D341Med (cell line): ENCODE data around the gene NFU1.
"Not testable (repeated sequence)": the region's sequence is repeated elsewhere in the genome, so short reads cannot be mapped to it uniquely, and the experiment has no call there.

Experiments
- DNase-seq: peaks from one replicate; pipeline ENCODE4 v3.0.0; 2012; ENCODE audit warnings: low spot score

NFU1 gene

DNA sequence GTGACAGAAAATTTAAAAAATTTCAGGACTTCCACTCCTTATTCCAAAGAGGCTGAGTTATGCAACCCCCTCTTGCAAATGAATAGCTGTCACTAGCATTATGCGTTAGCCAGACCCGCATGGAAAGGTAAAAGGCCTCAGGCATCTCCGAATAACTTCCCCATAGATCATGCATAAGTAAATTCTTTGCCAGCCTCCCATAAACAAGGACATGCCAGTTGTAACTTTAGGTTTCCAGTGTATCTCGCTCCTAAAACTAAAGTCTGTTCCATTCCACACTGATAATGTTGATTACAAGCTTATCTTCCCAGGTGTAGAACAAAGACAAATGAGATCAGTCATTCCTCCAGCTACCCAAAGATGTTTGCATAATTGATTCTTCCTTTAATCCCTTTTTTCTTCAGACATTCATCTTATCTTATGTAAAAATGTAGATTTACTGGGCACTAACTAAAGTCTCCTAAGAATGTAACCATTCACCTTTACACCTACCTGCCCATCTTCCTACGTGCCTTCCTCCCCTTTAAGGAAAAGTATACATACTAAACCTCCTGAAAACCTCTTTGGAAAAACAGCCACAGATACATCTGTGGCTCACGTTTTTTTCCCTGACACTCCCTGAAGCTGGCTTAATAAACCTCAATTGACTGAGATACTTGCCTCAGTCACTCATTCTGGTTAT, 13.6 kb upstream of the NFU1 start:
- DNase-seq = no peak

GRCh38 chr2:69449906-69450305, 12.7 kb upstream of the NFU1 start:
- DNase-seq = no peak

DNA sequence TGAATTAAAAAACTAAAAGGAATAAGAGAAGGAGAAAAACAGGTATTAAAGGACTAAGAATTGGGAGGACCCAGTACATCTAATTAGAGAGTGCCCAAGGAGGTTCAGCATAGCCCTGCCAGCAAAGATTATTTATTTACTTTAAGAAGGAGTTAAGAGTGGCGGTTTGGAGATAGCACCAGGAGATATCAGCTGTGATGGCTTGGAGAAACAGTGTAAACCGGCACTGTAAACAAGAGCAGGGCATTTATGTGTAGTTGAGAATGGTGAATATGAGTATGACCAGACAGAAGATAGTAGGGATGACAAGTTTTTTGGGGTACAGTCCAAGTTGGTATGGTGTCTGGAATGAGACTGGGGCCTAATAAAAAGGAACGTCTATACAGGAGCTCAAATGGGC, 6.4 kb upstream of the NFU1 start:
- DNase-seq = not testable (repeated sequence)

GRCh38 chr2:69439499-69439898, 2.3 kb upstream of the NFU1 start:
- DNase-seq = not testable (repeated sequence)

DNA sequence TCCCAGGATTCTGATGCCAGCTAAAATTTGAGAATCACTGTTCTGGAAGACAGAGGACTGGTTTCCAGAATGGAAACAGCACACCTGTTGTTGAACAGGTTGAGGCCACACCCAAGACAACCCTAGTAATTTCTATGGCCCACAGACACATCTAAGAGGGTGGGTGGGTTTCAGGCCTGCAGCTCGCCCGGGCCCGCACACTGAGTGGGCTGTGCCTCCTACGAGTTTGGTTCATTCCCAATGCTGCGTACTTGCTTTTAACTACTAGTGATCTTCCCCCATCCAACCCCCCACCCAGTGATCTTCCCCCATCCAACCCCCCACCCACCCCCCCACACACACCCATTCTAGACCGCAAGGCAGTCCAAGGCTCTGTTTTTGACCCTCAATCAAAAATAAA, 1.3 kb upstream of the NFU1 start:
- DNase-seq = no peak

DNA sequence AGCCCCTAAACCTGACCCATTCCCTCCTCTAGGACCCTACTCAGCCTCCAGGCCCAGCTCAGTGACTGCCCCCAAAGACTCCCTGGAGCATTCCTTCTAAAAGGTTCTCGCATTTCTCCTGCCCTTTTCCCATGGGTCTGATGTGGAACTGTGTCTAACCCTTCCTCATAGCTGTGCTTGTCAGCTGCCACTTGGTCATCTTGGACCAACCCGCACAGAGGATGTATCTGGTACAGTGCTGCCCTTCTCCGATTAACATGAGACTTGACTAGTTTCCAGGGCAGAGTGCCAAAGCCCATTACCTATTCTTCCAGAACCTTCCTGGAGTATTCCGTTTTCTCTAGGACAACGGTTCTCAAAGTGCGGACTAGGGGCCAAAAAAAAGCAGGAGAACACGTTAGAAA, 518 bp upstream of the NFU1 start:
- DNase-seq = no peak

DNA sequence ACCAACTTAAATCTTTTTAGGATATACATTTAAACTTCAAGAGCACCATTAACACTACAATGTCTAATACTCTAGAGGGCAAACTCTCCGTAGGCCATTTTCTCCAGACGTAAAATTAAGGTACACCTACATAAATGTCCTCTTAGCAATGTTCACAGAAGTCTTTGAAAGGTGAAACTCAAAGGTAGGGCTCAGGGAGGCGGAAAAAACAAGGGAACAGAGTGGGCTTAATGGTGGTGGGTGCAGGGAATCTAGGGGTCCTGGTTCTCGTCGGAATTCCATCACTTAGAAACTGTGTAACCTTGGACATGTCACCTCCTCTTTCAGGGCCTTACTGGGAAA, 668 bp downstream of the NFU1 start:
- no peak for DNase-seq

GRCh38 chr2:69434753-69435152, 2.5 kb downstream of the NFU1 start:
- no peak for DNase-seq

DNA sequence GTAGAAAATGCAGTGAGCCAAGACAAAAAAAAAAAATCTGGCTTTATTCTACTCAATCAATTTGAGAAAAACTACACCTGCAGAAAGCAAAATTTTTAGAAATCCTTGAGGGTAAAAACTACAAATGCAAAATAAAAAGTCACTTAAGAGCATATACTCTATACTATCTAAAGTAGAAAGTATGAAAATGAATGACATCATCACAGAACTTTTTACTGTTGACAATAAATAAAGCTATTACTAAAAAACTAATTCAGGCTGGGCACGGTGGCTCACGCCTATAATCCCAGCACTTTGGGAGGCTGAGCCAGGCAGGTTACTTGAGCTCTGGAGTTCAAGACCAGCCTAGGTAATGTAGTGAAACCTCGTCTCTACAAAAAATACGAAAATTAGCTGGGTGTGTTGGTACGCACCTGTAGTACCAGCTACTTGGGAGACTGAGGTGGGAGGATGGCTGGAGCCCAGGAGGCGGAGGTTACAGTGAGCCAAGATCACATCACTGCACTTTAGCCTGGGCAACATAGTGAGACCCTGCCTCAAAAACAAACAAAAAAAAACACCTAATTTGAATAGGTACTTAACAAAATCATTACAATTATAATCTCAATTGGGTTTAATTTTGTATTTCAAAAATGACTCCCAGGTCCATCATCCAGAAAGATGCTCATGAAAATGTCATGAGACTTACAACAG, 7.6 kb downstream of the NFU1 start:
- DNase-seq = no peak

GRCh38 chr2:69428981-69429380, 8.3 kb downstream of the NFU1 start:
- DNase-seq = no peak

DNA sequence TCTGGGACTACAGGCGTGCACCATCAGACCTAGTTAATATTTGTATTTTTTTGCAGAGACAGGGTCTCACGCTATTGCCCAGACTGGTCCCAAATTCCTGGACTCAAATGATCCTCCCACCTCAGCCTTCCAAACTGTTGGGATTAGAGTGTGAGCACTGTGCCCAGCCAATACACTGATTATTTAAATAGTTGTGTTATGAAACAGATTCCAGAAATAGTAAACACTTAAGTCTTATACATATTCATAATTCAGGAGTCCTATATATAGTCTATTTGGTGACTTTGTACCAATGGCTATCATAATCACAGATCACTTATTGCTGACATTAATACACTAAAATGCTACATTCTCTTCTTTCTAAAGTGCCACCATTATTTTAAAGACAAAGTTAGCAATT, 12.8 kb downstream of the NFU1 start:
- no peak for DNase-seq

DNA sequence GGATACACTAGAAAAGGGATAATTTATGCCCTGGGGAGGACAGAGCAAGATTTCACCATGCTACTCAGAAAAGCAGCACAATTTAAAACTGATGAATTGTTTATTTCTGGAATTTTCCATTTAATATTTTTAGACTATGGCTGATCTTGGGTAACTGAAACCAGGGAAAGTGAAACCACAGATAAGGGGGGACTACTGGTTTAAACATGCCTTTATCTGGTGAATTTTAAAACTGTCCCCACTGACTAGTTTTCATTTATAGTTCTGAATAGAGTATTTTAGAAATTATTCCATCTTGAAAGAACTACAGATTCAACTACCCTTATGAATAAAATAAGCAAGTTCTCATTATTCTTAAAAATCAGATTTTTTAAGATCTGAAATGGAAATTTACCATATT, 15.0 kb downstream of the NFU1 start:
- DNase-seq = no peak

GRCh38 chr2:69419111-69419510, 18.1 kb downstream of the NFU1 start:
- not testable (repeated sequence) for DNase-seq

DNA sequence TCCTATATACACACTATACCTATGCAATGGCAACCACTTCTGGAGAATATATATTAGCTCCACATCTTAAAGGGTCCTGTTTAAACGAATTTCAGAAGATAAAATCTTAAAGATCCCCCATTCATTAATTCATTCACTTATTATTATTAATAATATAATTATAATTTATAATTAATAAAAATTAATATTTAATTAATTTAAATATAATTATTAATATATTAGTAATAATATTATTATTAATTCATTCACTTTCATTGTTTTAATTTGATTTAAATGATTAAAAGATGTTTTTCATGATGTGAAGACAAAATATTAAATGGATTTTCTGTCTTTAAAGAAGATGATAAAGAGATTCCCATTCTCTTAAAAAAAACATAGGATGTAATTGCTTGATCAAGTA, 21.1 kb downstream of the NFU1 start:
- no peak for DNase-seq

GRCh38 chr2:69411120-69411519, 26.1 kb downstream of the NFU1 start:
- DNase-seq = no peak

DNA sequence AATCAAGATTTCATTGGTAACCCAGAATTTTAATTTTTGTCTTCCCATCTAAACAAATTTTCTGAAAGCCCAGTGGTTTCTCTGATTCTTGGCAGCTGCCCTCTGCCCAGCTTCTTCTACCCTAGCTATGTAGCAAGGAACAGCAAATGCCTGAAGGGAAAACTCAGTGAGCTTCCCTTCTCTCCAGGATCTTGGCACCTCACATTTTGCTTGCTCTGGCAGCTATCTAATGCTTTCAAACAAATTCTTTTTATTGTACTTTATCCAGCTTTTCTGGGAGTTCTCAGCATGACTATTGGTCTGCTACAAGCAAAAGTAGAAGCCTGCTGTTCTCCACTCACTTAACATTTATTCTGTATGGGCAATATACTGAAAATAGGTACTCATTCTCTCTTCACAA, 31.9 kb downstream of the NFU1 start:
- no peak for DNase-seq

GRCh38 chr2:69400121-69400520, 37.1 kb downstream of the NFU1 start:
- no peak for DNase-seq

- DNase-seq = no peak
Measured at GRCh38 chr2:69397234-69397633, 40.0 kb downstream of the NFU1 start.

DNA sequence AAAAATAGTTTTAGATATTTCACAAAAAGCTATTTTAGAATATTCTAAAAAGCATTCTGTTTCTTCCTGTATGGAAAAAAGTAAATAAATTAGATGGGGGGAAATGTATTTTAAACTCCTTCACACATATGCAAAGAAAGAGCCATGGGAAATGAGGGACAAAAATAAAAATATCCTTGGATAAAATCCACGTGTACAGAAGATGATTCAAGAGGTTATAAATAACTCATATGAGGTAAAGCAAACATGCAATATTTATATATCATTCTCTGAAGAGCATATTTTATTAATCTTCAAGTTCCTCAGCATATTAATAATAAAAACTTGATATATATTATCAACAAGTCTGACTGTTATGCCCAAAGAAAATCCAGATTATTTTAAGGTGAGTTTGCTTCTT, 41.4 kb downstream of the NFU1 start:
- no peak for DNase-seq

DNA sequence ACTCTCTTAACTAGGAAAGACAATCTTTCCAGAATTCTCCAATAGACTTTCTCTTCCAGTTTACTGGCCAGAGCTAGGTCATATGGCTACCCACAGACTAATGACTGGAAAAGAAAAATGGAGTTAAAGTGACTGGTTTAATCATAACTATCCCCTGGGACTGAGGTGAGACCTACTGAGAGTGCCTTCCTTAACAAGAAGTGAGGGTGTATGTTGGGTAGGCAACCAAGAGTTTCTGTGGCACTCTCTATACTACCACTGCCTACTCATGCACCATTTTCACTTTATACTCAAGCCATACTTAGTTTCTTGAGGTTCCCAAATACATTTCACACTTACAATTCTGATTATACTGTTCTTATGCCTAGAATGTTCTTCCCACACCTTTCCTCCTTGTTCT, 43.3 kb downstream of the NFU1 start:
- no peak for DNase-seq

GRCh38 chr2:69390471-69390870, 46.8 kb downstream of the NFU1 start:
- no peak for DNase-seq

GRCh38 chr2:69390001-69390400, 47.2 kb downstream of the NFU1 start:
- no peak for DNase-seq

DNA sequence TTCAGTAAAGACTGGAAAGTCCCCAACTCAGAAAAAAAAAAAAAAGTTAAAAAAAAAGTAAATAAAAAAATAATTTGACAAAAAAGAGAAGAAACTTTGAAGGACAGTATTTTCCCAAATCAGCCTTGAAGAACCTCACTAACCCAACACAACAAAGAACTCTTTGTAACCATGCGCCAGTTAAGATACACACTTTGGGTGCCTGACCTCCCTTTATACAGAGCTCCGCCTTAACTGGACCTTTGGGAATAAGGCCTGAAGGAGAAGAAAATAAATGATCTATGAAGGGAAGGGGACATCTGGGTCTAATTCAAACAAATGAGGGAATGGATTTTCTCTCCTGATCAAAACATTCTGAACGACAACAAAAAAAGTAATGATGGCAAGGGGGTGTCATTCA, 48.0 kb downstream of the NFU1 start:
- no peak for DNase-seq

GRCh38 chr2:69387770-69388481, 49.3 kb downstream of the NFU1 start:
- DNase-seq = peak; percentile 23
